Activated CD8-positive, alpha-beta T cell treated with anti-CD3 and anti-CD28 coated beads for 36 hours (primary cell): ENCODE results near the gene GPN2. TPM values are rescaled to one million over a fixed set of nuclear protein-coding genes. Genes with fewer than 3 reads are reported as not detected.
"Not testable (repeated sequence)": the region's sequence is repeated elsewhere in the genome, so short reads cannot be mapped to it uniquely, and the experiment has no call there.

Experiments used
- ATAC-seq: fragments of 200-7000 bp; cut with Tn5 transposase; one replicate; pipeline ENCODE4 v1.10.0; 2021; ENCODE audit warnings: mild to moderate bottlenecking, moderate library complexity
- CTCF ChIA-PET: fragments of 350-600 bp; sonication (Branson Sonifier 250); formaldehyde crosslinking; loops from one replicate; lab custom pipeline; 2021; ENCODE audit warnings: antibody characterized with exemption; lab: Charles Lee
- POLR2A ChIA-PET: fragments of 350-600 bp; sonication (Branson Sonifier 250); formaldehyde crosslinking; loops from one replicate; lab custom pipeline; 2021; ENCODE audit warnings: antibody characterized with exemption; lab: Charles Lee
- DNase-seq: peaks from one replicate; pipeline ENCODE4 v3.0.0-alpha.2; 2020
- H3K27ac Mint-ChIP-seq: one replicate; pipeline ENCODE4 v1.8.0; 2021; ENCODE audit warnings: mild to moderate bottlenecking, mixed read lengths
- H3K27me3 Mint-ChIP-seq: one replicate; pipeline ENCODE4 v1.8.0; 2021; ENCODE audit warnings: mixed read lengths
- H3K36me3 Mint-ChIP-seq: one replicate; pipeline ENCODE4 v1.8.0; 2021; ENCODE audit warnings: low read depth, mixed read lengths
- H3K4me1 Mint-ChIP-seq: one replicate; pipeline ENCODE4 v1.8.0; 2021; ENCODE audit warnings: low read depth, mixed read lengths
- H3K4me3 Mint-ChIP-seq: one replicate; pipeline ENCODE4 v1.8.0; 2021; ENCODE audit warnings: mild to moderate bottlenecking, moderate library complexity, mixed read lengths
- H3K9me3 Mint-ChIP-seq: one replicate; pipeline ENCODE4 v1.8.0; 2021; ENCODE audit warnings: mixed read lengths
- CTCF ChIP-seq: fragments of 200-600 bp; IDR thresholded peaks from one replicate; pipeline ENCODE4 v1.8.0; 2022; ENCODE audit warnings: antibody characterized with exemption, mild to moderate bottlenecking
- intact Hi-C: fragments of 100-400 bp; cut with micrococcal nuclease; formaldehyde crosslinking; loops from one replicate; pipeline ENCODE4 v1.10.0; 2022
- total RNA-seq, 2 experiments: library from RNA; stranded (reverse); gene quantifications; one replicate each; pipeline ENCODE4 v1.2.3, GENCODE V29; 2021

Gene GPN2
- total RNA-seq, 2 experiments from 2014 or later: 45.9 to 47.9 TPM

- no peak overlapping the region for H3K4me3 Mint-ChIP-seq
- H3K36me3 Mint-ChIP-seq: peaks cover 50% of the 10 kb centered on the region
- peaks cover 24% of the 10 kb centered on the region for H3K4me1 Mint-ChIP-seq
- peak overlapping the region; percentile 85 for H3K27ac Mint-ChIP-seq
- H3K9me3 Mint-ChIP-seq: no peaks in the 10 kb centered on the region
- no peaks in the 10 kb centered on the region for H3K27me3 Mint-ChIP-seq
- no peak for ATAC-seq
- POLR2A ChIA-PET: interaction anchor here (0.9 to 2.5 kb wide), 6 partner anchors 13 to 291 kb away, joined by 3 to 12 read pairs (median 4); partner anchors contain the start of genes GPN2 and ZDHHC18
- no peak for DNase-seq
- no peak for TF ChIP-seq CTCF
- CTCF ChIA-PET: interaction anchor here (0.8 to 2.1 kb wide), 4 partner anchors 9 to 61 kb away, joined by 3 to 9 read pairs (median 6); partner anchors contain the start of gene GPATCH3
- intact Hi-C loops: no loop called here
Measured at GRCh38 chr1:26839339-26839722, 50.8 kb downstream of the GPN2 start.

- ChIA-PET CTCF (interaction anchor here (0.8 to 2.1 kb wide), 5 partner anchors 8 to 62 kb away, joined by 3 to 9 read pairs (median 4); partner anchors contain the start of gene GPATCH3), POLR2A (interaction anchor here (0.6 to 2.5 kb wide), 7 partner anchors 12 to 51 kb away, joined by 3 to 12 read pairs (median 4); partner anchors contain the start of genes GPN2 and ZDHHC18)
- no peaks in the 10 kb centered on the region for H3K27me3 Mint-ChIP-seq
- H3K9me3 Mint-ChIP-seq: no peaks in the 10 kb centered on the region
- ATAC-seq: peak; percentile 91
- H3K4me3 Mint-ChIP-seq: no peak overlapping the region
- H3K27ac Mint-ChIP-seq: peak overlapping the region; percentile 85
- peak; percentile 73 for DNase-seq
- intact Hi-C loops: no loop called here
- no peak for TF ChIP-seq CTCF
- peaks cover 51% of the 10 kb centered on the region for H3K36me3 Mint-ChIP-seq
- H3K4me1 Mint-ChIP-seq: peaks cover 27% of the 10 kb centered on the region
Measured at GRCh38 chr1:26838474-26839338, 51.4 kb downstream of the GPN2 start.

- H3K36me3 Mint-ChIP-seq: peaks cover 59% of the 10 kb centered on the region
- ATAC-seq, DNase-seq, H3K9me3 Mint-ChIP-seq, H3K27me3 Mint-ChIP-seq, intact Hi-C loops, H3K4me3 Mint-ChIP-seq: not testable (repeated sequence)
- H3K4me1 Mint-ChIP-seq: peaks cover 38% of the 10 kb centered on the region
- H3K27ac Mint-ChIP-seq: peak overlapping the region; percentile 42
- POLR2A ChIA-PET: interaction anchor here (0.6 to 2.5 kb wide), 4 partner anchors 28 to 400 kb away, joined by 3 to 12 read pairs (median 4); no protein-coding TSS in a partner anchor
- CTCF ChIA-PET: interaction anchor here (1.7 to 2.1 kb wide), 2 partner anchors 27 to 28 kb away, joined by 8 to 9 read pairs; no protein-coding TSS in a partner anchor
Measured at GRCh38 chr1:26837665-26838064, 52.4 kb downstream of the GPN2 start.

- peak overlapping the region; percentile 98 for H3K27ac Mint-ChIP-seq
- intact Hi-C loops: no loop called here
- H3K4me3 Mint-ChIP-seq: peak overlapping the region; percentile 62
- TF ChIP-seq CTCF: no peak
- H3K4me1 Mint-ChIP-seq: peaks cover 67% of the 10 kb centered on the region
- no peaks in the 10 kb centered on the region for H3K27me3 Mint-ChIP-seq
- ChIA-PET POLR2A (interaction anchor here (0.9 to 4.2 kb wide), 12 partner anchors 8 to 67 kb away, joined by 3 to 18 read pairs (median 4); partner anchors contain the start of genes GPATCH3 and PIGV), CTCF (interaction anchor here (1.0 to 4.3 kb wide), 16 partner anchors 8 to 252 kb away, joined by 3 to 36 read pairs (median 6); partner anchors contain the start of genes PIGV and ZDHHC18)
- H3K9me3 Mint-ChIP-seq: no peaks in the 10 kb centered on the region
- H3K36me3 Mint-ChIP-seq: peaks cover 76% of the 10 kb centered on the region
- ATAC-seq (peak; percentile 94), DNase-seq (peak; percentile 95)
Measured at GRCh38 chr1:26833432-26834405, 56.4 kb downstream of the GPN2 start.
